Islet of Langerhans (tissue), 1 donor: ENCODE measurements around the gene GJA3.

Source experiments
- FAIRE-seq: peaks from one replicate; lab custom pipeline; 2011; peaks lifted over from hg19 to GRCh38; lab: Jason Lieb, UNC

The GJA3 gene

DNA sequence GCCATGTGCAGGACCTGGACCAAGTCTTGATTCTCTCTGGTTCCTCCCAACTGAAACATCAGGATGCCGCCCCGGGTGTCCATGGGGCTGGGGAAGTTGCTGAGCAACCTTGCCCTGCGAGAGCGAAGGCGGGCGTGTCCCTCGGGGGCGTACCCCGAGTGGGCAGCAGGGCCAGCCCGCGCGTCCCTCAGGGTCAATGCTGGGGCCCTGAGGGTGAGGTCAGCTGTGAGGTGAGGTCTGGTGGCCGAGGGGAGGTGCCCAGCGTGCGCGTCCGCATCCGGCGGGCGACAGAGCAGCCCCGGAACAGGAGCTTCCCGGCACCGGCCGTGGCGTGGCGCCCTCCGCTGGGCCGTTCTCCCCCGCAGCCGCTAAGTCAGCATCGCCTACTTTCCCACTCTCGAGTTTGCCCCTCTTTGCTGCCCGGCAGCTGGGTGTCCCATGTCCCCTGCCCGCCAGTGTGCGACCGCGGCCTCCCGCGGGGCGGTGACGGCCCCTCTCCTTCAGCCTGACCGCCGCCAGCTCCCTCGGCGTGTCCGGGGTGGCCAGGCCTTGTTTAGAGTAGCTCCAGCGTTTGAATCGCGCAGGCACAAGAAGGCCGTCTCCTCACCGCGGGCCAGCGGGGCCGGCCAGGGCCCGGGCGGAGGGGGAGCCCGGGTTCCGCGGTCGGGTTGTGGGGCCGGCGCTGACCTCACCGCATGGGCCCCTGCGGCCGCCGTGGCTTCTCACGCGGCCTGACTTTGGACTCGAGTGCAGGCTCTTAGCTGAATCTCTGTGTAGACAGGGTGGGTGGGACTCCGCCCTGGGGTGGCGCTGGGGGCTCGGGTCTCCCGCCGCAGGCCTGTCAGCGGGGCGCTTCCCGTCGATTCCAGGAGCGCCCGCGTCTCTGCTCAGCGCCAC, 33.0 kb downstream of the GJA3 start:
- no peak for FAIRE-seq

- no peak for FAIRE-seq
These were observed 33.6 kb downstream of the GJA3 start for GRCh38 chr13:20127262-20127561.

DNA sequence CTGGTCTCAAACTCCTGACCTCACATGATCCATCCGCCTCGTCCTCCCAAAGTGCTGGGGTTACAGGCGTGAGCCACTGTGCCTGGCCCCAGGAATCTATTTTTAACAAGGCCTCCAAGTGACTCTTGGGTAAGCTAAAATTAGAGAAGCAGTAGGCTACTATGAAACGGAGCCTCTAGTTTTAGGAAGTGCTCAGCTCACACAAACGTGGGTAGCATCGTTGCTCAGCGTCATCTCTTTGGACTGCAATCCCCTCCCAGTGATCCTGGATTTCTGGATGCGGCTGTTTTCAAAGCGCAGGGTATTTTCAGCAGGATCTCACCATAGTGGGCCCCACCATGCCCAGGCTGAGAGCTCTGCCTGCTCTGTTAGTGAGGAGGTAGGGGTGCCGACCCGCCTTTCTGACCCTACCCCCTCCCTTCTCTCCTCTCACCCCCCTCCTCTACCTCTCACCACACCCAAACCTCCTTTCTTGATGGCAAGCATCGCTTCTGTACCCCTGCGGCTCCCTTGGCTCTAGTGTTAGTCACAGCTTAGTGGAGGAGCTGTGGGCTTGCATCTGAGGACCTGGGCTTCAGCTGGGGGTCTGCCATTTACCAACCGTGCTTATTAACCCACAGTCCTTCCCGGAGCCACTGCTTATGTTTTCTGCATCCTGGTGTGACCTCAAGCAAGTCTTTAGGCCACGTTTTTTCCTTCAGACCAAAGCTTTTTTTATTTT, 34.2 kb downstream of the GJA3 start:
- FAIRE-seq: no peak

- FAIRE-seq: no peak
These were observed 35.1 kb downstream of the GJA3 start for GRCh38 chr13:20125783-20126165.

DNA sequence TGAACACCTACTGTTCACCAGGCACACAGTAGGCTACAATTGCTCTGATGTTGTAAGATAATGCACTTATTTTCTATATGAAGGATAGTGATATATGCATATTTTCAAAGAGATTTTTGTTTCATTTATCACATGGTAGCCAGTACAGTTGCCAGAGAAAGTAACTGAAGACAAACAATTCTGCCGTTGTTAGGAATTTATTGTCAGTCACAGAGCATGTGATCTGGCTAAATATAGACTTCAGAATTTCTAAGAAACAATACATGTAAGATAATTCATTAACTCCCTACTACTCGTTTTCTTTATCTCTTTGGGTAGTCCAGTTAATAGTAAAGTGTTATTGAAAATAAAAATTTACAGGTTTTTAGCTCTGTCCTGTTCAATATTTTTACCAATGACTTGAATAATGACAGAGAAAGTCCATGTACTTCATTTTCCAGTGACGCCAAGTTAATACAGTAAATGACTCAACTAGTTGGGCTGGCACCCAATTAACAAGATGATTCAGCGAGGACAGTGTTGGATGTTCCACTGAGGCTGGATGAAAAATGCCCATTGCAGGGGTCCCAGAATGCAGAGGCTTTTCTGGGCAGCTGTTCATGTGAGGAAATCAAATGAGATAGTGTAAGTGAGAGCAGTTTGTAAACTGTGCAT, 35.6 kb downstream of the GJA3 start:
- peak; percentile 21 for FAIRE-seq

- no peak for FAIRE-seq
These were observed 36.5 kb downstream of the GJA3 start for GRCh38 chr13:20124303-20124702.

DNA sequence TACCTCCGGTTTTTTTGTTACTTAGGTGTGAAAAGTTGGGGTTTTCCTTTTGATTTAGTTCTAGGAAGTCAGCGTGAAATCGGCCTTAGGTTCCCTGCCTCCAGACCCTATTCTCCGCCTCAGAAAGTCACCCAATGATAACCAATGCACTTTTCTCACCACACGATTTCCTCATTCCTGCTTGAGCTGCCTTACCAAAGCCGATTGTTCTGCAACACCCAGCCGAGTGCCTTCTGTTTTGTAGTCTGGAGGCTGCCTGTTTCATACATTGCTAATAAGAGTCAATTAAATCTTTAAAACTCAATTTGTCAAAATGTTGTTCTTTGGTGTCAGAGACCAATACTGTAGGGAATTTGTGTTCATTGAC, 39.7 kb downstream of the GJA3 start:
- no peak for FAIRE-seq

DNA sequence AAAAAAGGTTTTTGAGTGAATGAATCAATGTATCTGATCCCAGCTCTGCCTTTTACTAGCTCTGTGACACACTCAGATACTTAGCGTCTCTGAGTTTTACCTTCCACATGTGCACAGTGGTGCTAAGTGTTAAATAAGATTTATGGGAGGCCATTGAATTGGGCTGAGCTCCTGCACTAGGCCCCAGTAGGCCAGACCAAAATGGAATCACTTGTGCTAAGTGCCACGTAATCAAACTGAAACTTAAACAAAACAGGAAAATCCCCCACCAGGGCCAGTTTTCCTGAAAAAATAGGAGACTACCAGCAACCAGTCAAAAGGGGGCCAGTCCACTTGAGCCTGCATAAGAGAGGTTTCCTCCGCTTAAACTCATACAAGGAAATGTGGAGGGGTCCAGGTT, 40.9 kb downstream of the GJA3 start:
- no peak for FAIRE-seq

- FAIRE-seq: no peak
These were observed 42.3 kb downstream of the GJA3 start for GRCh38 chr13:20118268-20119140.

- no peak for FAIRE-seq
These were observed 44.6 kb downstream of the GJA3 start for GRCh38 chr13:20116213-20116612.

GRCh38 chr13:20114066-20114610, 46.7 kb downstream of the GJA3 start:
- FAIRE-seq: no peak

GRCh38 chr13:20109037-20109436, 51.8 kb downstream of the GJA3 start:
- FAIRE-seq: no peak

GRCh38 chr13:20106742-20107141, 54.1 kb downstream of the GJA3 start:
- FAIRE-seq: no peak

DNA sequence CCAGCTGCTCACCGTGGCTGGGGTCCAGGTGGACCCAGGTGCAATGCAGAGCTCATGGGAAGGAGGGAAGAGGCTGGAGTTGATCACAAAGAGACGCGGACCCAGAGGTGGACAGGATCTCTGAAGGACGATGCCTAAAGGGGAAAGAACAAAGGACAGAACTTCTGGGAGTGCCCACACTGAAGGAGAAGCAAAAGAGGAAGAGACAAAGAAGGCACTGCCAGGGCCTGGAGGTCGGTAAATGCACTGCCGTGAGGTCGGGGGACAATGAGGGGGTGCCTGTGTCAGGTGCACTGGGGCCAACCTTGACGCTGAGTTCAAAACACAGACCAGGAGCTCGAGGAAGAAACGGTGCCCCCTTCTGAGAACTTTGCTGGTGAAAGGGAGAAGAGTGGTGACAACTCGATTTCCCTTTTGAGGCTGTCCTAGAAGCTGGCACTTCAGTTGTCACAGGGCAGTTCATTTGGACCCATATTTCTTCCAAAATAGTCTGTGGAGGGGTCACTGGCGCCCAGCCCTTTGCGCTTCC, 55.6 kb downstream of the GJA3 start:
- FAIRE-seq: no peak

- no peak for FAIRE-seq
These were observed 58.2 kb downstream of the GJA3 start for GRCh38 chr13:20102525-20103180.

DNA sequence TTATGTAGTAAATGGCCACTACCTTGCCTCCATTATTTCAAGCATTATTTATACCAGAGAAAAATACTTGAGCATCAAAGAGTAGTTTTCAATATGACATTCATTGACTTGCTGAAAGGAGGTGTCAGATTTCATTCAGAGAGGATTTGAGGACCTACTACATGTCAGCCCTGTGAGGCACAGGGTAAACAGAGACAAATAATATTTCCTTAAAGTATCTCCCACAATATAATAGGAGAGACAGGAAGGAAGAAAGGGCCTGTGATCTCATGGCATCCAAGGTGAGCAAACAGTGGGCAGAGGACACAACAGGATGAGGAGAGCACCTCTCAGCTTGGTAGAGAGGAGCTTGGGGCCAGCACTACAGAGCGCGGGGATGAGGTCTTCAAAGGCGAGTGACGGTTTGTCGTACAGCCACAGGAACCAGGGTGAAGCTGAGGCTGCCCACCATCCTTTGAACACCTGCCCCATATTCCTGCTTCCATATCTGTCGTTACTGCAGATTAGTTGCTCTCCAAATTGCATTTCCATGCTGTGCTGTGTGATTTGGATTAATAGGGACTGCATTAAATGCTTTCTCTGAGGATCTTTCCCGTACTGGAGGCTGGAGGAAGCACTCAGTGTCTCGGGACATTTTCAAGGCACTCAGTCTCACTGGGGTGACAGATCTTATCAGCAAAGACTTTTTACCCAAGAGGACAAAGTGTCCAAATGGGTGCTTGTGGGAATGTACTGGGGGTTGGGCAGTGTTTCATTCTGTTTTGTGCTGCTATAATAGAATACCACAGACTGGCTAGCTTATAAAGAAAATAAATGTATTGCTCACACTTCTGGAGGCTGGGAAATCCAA, 59.2 kb downstream of the GJA3 start:
- no peak for FAIRE-seq

DNA sequence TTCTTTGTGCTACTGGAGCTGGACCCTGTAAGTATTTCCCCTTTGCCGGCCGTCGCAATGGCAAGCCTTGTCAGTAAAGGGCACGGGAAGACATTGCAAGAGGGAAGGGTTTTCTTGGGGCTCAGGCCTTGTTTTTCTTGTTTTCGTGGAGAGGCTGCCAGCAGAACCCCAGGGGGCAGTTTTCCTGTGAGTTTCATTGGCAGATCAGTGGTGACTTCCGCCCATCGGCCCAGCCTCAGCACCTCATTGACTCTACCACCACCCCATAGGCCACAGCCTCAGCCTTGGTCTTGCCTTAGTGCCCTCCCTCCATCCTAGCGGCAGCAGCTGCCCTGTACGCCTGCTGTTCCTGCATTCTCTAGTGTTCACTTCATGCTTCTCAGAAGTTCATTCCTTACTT, 61.5 kb downstream of the GJA3 start:
- no peak for FAIRE-seq

GRCh38 chr13:20093951-20094350, 66.9 kb downstream of the GJA3 start:
- no peak for FAIRE-seq

DNA sequence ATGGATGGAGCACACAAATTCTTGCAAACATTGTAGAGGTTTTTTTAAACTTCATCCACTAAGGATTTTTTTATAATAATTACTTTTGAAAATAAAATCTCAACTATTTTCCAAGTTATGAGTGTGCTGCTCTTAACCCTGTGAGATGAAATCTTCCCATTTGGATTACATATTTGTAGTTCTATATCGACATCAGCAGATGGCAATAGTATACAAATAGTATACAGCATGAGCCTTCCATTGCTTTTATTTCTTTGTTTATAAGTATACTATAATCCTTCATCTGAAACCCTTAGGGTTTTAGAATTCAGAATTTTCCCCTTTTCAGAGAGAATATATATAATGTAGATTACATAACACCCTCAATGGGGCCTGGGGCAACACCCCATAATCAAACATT, 70.5 kb downstream of the GJA3 start:
- peak; percentile 73 for FAIRE-seq
